GM21576 (cell line): ENCODE results near the gene CDH13.

ENCODE experiments used
- ATAC-seq: cut with Tn5 transposase; IDR thresholded peaks from one replicate; pipeline ENCODE4 v1.9.1; 2021; ENCODE audit warnings: mild to moderate bottlenecking, moderate library complexity; ENCODE audit not compliant: unreplicated experiment

CDH13 gene

GRCh38 chr16:83807327-83807709 lies 1180.5 kb downstream of the CDH13 start:
- ATAC-seq: no peak

- ATAC-seq: peak; percentile 88
These were observed 1181.2 kb downstream of the CDH13 start, which contains the start of gene HSBP1 for GRCh38 chr16:83807710-83808572. Gene HSBP1 (plus strand): TSS chr16:83807978. CDS start chr16:83808077, 99 bp downstream.

- ATAC-seq: no peak
These were observed 1181.8 kb downstream of the CDH13 start for GRCh38 chr16:83808573-83809014.

- no peak for ATAC-seq
These were observed 1182.3 kb downstream of the CDH13 start for GRCh38 chr16:83809092-83809491.

GRCh38 chr16:83810901-83811300 lies 1184.1 kb downstream of the CDH13 start:
- no peak for ATAC-seq

GRCh38 chr16:83813823-83814658 lies 1187.3 kb downstream of the CDH13 start:
- ATAC-seq: peak; percentile 49

GRCh38 chr16:83814659-83814985 lies 1187.9 kb downstream of the CDH13 start:
- ATAC-seq: no peak

GRCh38 chr16:83817022-83817421 lies 1190.3 kb downstream of the CDH13 start:
- ATAC-seq: no peak

- ATAC-seq: no peak
These were observed 1191.5 kb downstream of the CDH13 start for GRCh38 chr16:83818276-83818675.

GRCh38 chr16:83819361-83819760 lies 1192.6 kb downstream of the CDH13 start:
- ATAC-seq: no peak

GRCh38 chr16:83826146-83826913 lies 1199.6 kb downstream of the CDH13 start:
- peak; percentile 82 for ATAC-seq

- no peak for ATAC-seq
These were observed 1203.5 kb downstream of the CDH13 start for GRCh38 chr16:83830091-83830768.

GRCh38 chr16:83830769-83831455 lies 1204.1 kb downstream of the CDH13 start:
- ATAC-seq: no peak

- no peak for ATAC-seq
These were observed 1204.8 kb downstream of the CDH13 start for GRCh38 chr16:83831456-83831987.

- no peak for ATAC-seq
These were observed 1207.2 kb downstream of the CDH13 start for GRCh38 chr16:83833921-83834320.

- no peak for ATAC-seq
These were observed 1209.1 kb downstream of the CDH13 start for GRCh38 chr16:83835586-83836566.

- ATAC-seq: no peak
These were observed 1210.8 kb downstream of the CDH13 start for GRCh38 chr16:83837566-83837965.

GRCh38 chr16:83838151-83838550 lies 1211.4 kb downstream of the CDH13 start:
- no peak for ATAC-seq
